Testis (tissue), 3 donors: ENCODE measurements around the gene CDH23. TPM values are rescaled to one million over a fixed set of nuclear protein-coding genes. Genes with fewer than 3 reads are reported as not detected.
A peak's percentile ranks its signal among the peaks of the same experiment; 100 is the strongest.

Experiments
- DNase-seq: peaks from one replicate; pipeline ENCODE4 v3.0.0-alpha.2; 2019
- H3K27ac ChIP-seq, 2 donors: fragments of 200-600 bp; sonication (generic); one replicate each; pipeline ENCODE4 v1.5.1; 2019
- H3K27me3 ChIP-seq: fragments of 200-600 bp; sonication (generic); one replicate; pipeline ENCODE4 v1.5.1; 2019
- H3K36me3 ChIP-seq: fragments of 200-600 bp; sonication (generic); one replicate; pipeline ENCODE4 v1.5.1; 2017; ENCODE audit warnings: low read depth; ENCODE audit errors: missing control alignments
- H3K4me1 ChIP-seq: fragments of 200-600 bp; sonication (generic); one replicate; pipeline ENCODE4 v1.5.1; 2019
- H3K4me3 ChIP-seq, 2 donors: fragments of 200-600 bp; sonication (generic); one replicate each; pipeline ENCODE4 v1.5.1; 2017 to 2019
- H3K9me3 ChIP-seq: fragments of 200-600 bp; sonication (generic); one replicate; pipeline ENCODE4 v1.5.1; 2017
- CTCF ChIP-seq, 3 experiments: fragments of 450-650 bp in 2 of 3; fragments of 200-600 bp in 1 of 3; sonication (generic) in 1 of 3; IDR thresholded peaks; one replicate each; pipeline ENCODE4 v1.5.1; 2016 to 2019; ENCODE audit warnings: antibody characterized with exemption in 3 of 3, mild to moderate bottlenecking in 2 of 3, moderate library complexity in 1 of 3
- POLR2A ChIP-seq: fragments of 450-650 bp; IDR thresholded peaks from one replicate; pipeline ENCODE4 v1.6.1; 2017; ENCODE audit warnings: antibody characterized with exemption, mild to moderate bottlenecking, moderate library complexity
- WGBS, 2 donors: methylation state at CpG; one replicate each; pipeline ENCODE4 v1.1.5; 2018; 5-methylcytosine and 5-hydroxymethylcytosine counted together
- intact Hi-C: fragments of 100-400 bp; cut with DNase I; formaldehyde crosslinking; loops from one replicate; pipeline ENCODE4 v1.15.1; 2023; ENCODE audit warnings: low total_unique reads
- polyA plus RNA-seq: library from polyadenylated mRNA; stranded (reverse); fragments of 350-450 nt; fragmentation: Illumina TruSeq; extraction: RNeasy Lipid Tissue Mini Kit (QIAGEN cat#74804); gene quantifications from one replicate; pipeline ENCODE4 v1.2.3, GENCODE V29; 2014; ENCODE audit warnings: low read depth, low replicate concordance; ENCODE audit not compliant: insufficient read depth
- total RNA-seq, 2 donors: library from RNA; depleted of rRNA; stranded (reverse); fragments of >200 nt; gene quantifications; one replicate each; pipeline ENCODE4 v1.2.3, GENCODE V29; 2016

The CDH23 gene
- total and polyA plus RNA-seq, 3 donors from 2014 or later = 29.8 to 125 (median 81.7) TPM

DNA sequence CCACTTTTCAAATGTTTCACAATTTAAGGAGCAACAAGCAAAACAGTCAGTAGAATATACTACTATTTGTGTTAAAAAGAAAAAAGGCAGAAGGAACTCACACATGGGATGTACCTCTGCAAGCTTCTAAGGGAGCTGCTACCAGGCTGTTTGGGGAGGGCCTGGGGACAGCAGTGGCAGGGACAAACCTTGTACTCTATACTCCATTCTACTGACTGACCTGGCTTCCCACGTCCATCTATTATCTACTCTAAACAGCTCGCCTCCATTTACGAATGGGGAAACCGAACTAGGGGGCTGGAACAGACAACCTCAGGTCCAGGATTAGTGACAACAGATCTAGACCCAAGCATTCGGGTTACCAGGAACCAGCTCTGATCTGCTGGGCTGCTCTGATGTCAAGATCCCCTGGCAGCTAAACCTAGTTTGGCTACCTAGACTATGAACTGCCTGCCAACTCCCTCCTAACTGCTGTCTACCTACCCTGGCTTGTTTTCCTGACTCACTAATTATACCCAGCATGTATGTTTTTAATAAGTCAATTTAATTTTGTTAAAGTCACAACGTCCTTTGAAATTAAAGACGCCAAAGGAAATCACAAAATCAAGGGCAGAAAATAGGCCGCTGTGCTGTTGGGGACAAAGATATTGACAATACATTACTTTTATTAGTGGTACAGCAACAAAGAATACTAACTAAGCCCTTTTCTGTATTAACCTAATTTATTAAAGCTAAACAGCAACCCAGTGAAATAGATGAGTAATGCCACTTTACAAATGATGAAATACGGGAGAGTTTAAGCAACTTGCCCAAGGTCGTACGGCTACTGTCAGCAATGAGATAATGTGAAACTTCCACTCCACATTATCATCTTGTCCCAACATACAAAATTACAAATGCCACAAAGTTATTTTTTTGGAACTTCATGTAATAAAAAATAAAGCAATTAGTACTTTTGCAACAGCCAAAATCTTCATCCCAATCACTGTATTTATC is 449.0 kb downstream of the CDH23 start:
- intact Hi-C loops = no loop called here
- Histone ChIP-seq H3K9me3 (no peaks in the 10 kb centered on the region), H3K36me3 (no peaks in the 10 kb centered on the region), H3K27ac (peak overlapping the region in 1 of 2 donors; percentile 22), H3K4me1 (peaks cover 37% of the 10 kb centered on the region), H3K4me3 (no peak overlapping the region), H3K27me3 (no peaks in the 10 kb centered on the region)
- peak; percentile 43 for DNase-seq
- TF ChIP-seq POLR2A (no peak), CTCF (IDR thresholded peaks at IDR 0.05) (no peak)
- WGBS, 2 donors = 59 to 63% methylated on average over 11 of the region's 11 CpGs

- DNase-seq = no peak
- Histone ChIP-seq H3K4me3 (no peak overlapping the region), H3K27me3 (no peaks in the 10 kb centered on the region), H3K9me3 (no peaks in the 10 kb centered on the region), H3K27ac (peak overlapping the region; percentile 16 to 33), H3K4me1 (peaks cover 28% of the 10 kb centered on the region), H3K36me3 (no peaks in the 10 kb centered on the region)
- TF ChIP-seq CTCF (IDR thresholded peaks at IDR 0.05) (no peak), POLR2A (no peak)
- intact Hi-C loops = no loop called here
- WGBS, 2 donors = 78 to 92% methylated on average over 3 of the region's 3 CpGs
Observed at GRCh38 chr10:71846816-71847215, 450.1 kb downstream of the CDH23 start.

DNA sequence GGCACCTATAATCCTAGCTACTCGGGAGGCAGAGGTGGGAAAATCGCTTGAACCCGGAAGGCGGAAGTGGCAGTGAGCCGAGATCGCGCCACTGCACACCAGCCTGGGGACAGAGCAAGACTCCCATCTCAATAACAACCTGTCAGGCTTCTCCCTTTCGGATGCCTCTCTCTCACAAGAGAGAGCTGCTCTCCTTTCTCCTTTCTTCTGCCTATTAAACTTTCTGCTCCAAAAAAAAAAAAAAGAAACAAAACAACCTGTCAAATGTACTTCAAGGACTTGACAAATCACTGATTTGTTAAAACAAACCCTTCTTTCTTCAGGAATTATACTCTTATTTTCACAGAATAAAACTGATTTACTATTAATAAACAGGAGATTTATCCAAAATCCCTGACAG is 450.7 kb downstream of the CDH23 start:
- H3K27me3 ChIP-seq = no peaks in the 10 kb centered on the region
- peak overlapping the region; percentile 16 to 33 for H3K27ac ChIP-seq
- H3K36me3 ChIP-seq = no peaks in the 10 kb centered on the region
- 55 to 74% methylated on average over 8 of the region's 8 CpGs for WGBS, 2 donors
- no peak for DNase-seq
- no peak overlapping the region for H3K4me3 ChIP-seq
- H3K9me3 ChIP-seq = no peaks in the 10 kb centered on the region
- TF ChIP-seq POLR2A = no peak
- no peak for TF ChIP-seq CTCF (IDR thresholded peaks at IDR 0.05)
- intact Hi-C loops = no loop called here
- H3K4me1 ChIP-seq = peaks cover 28% of the 10 kb centered on the region

GRCh38 chr10:71848325-71849275 is 451.9 kb downstream of the CDH23 start:
- H3K27ac ChIP-seq = peak overlapping the region; percentile 26 to 97
- TF ChIP-seq CTCF (IDR thresholded peaks at IDR 0.05) (no peak), POLR2A (no peak)
- no peak for DNase-seq
- H3K4me1 ChIP-seq = peaks cover 28% of the 10 kb centered on the region
- no peaks in the 10 kb centered on the region for H3K9me3 ChIP-seq
- intact Hi-C loops = no loop called here
- no peaks in the 10 kb centered on the region for H3K27me3 ChIP-seq
- H3K36me3 ChIP-seq = no peaks in the 10 kb centered on the region
- no peak overlapping the region for H3K4me3 ChIP-seq
- WGBS, 2 donors = 66 to 67% methylated on average over 11 of the region's 11 CpGs
